A673 (cell line): ENCODE results near the gene NAE1. TPM values are rescaled to one million over a fixed set of nuclear protein-coding genes. Genes with fewer than 3 reads are reported as not detected.

Source experiments
- BruUV-seq: library from RNA; stranded (reverse); fragments of 400-500 nt; replicated peaks from 2 replicates; lab custom pipeline; 2021; lab: Mats Ljungman, UMichigan
- CTCF ChIA-PET: fragments of 300-600 bp; sonication (Branson Sonifier 250); formaldehyde crosslinking; loops from one replicate; lab custom pipeline; 2022; ENCODE audit warnings: antibody characterized with exemption; lab: Charles Lee
- POLR2A ChIA-PET: fragments of 300-600 bp; sonication (Branson Sonifier 250); formaldehyde crosslinking; loops from one replicate; lab custom pipeline; 2022; ENCODE audit warnings: antibody characterized with exemption; ENCODE audit not compliant: low non-redundant PET; lab: Charles Lee
- DNase-seq: peaks from one replicate; pipeline ENCODE4 v3.0.0-alpha.2; 2015; ENCODE audit warnings: low spot score
- H3K27ac ChIP-seq: fragments of 200-600 bp; sonication (generic); 2 replicates; pipeline ENCODE4 v1.5.1; 2016; ENCODE audit warnings: mixed run types, low read depth, mild to moderate bottlenecking, mixed read lengths, antibody characterized with exemption, low read length; ENCODE audit not compliant: poor library complexity, severe bottlenecking
- H3K27me3 ChIP-seq: fragments of 200-600 bp; sonication (generic); replicated peaks from 2 replicates; pipeline ENCODE4 v1.6.1; 2017; ENCODE audit warnings: mixed run types, low read depth, mild to moderate bottlenecking, mixed read lengths, antibody characterized with exemption, low read length; ENCODE audit not compliant: insufficient read depth, poor library complexity
- H3K36me3 ChIP-seq: fragments of 200-600 bp; sonication (generic); 2 replicates; pipeline ENCODE4 v1.6.1; 2016; ENCODE audit warnings: mixed run types, mild to moderate bottlenecking, mixed read lengths, antibody characterized with exemption, low read length; ENCODE audit not compliant: insufficient read depth, poor library complexity, severe bottlenecking
- H3K4me1 ChIP-seq: fragments of 200-600 bp; sonication (generic); 2 replicates; pipeline ENCODE4 v1.6.1; 2017; ENCODE audit warnings: mixed run types, mild to moderate bottlenecking, mixed read lengths, antibody characterized with exemption, low read length; ENCODE audit not compliant: insufficient read depth, poor library complexity, severe bottlenecking
- H3K4me3 ChIP-seq: fragments of 200-600 bp; sonication (generic); 2 replicates; pipeline ENCODE4 v1.5.1; 2016; ENCODE audit warnings: low read depth, mixed run types, mild to moderate bottlenecking, mixed read lengths, low read length; ENCODE audit not compliant: poor library complexity, severe bottlenecking
- H3K9me3 ChIP-seq: fragments of 200-600 bp; sonication (generic); 2 replicates; pipeline ENCODE4 v1.6.1; 2016; ENCODE audit warnings: mixed run types, low read depth, mild to moderate bottlenecking, mixed read lengths, antibody characterized with exemption, low read length; ENCODE audit not compliant: poor library complexity, severe bottlenecking
- CTCF ChIP-seq: fragments of 300-800, 200-600 bp; sonication (generic); conservative IDR thresholded peaks from 2 replicates; pipeline ENCODE4 v1.5.1; 2017; ENCODE audit warnings: low read depth, mild to moderate bottlenecking, antibody characterized with exemption, low read length, moderate library complexity, mixed read lengths
- EZH2 ChIP-seq: fragments of 200-600 bp; sonication (generic); IDR thresholded peaks from 2 replicates; pipeline ENCODE4 v1.6.1; 2017; ENCODE audit warnings: borderline replicate concordance, low read depth, mild to moderate bottlenecking, mixed read lengths, antibody characterized with exemption, low read length; ENCODE audit not compliant: poor library complexity, severe bottlenecking
- intact Hi-C: fragments of 100-400 bp; cut with micrococcal nuclease; formaldehyde crosslinking; loops from one replicate; pipeline ENCODE4 v1.10.0; 2022; ENCODE audit not compliant: unreplicated experiment
- total RNA-seq: library from RNA; stranded (reverse); gene quantifications from 2 replicates; pipeline ENCODE4 v1.2.3, GENCODE V29; 2021

The NAE1 gene
- total RNA-seq, 1 experiment from 2014 or later, result 172 TPM

- BruUV-seq, result no TSS peak
- DNase-seq, result peak; percentile 42
- intact Hi-C loops, result no loop called here
These were observed 28.1 kb upstream of the NAE1 start for GRCh38 chr16:66858740-66859396.

GRCh38 chr16:66857437-66857836, 26.7 kb upstream of the NAE1 start:
- POLR2A ChIA-PET, result no interaction called here
- Histone ChIP-seq H3K4me3 (no peak overlapping the region), H3K9me3 (no peaks in the 10 kb centered on the region), H3K27ac (no peak overlapping the region), H3K36me3 (no peaks in the 10 kb centered on the region), H3K4me1 (peaks cover 25% of the 10 kb centered on the region), H3K27me3 (no peaks in the 10 kb centered on the region)
- no TSS peak for BruUV-seq
- DNase-seq, result no peak
- CTCF ChIA-PET, result no interaction called here
- intact Hi-C loops, result no loop called here
- no peak for TF ChIP-seq EZH2
- TF ChIP-seq CTCF, result no peak

More at GRCh38 chr16:66858740-66859396, 28.1 kb upstream of the NAE1 start:
- CTCF ChIA-PET, result interaction anchor here (0.8 kb wide), 1 partner anchor 9 kb away, joined by 3 read pairs; no protein-coding TSS in a partner anchor
- POLR2A ChIA-PET, result no interaction called here
- no peaks in the 10 kb centered on the region for H3K9me3 ChIP-seq
- H3K4me3 ChIP-seq, result no peak overlapping the region
- TF ChIP-seq EZH2 (no peak), CTCF (no peak)
- no peaks in the 10 kb centered on the region for H3K27me3 ChIP-seq
- no peaks in the 10 kb centered on the region for H3K36me3 ChIP-seq
- H3K27ac ChIP-seq, result no peak overlapping the region
- peaks cover 25% of the 10 kb centered on the region for H3K4me1 ChIP-seq

DNA sequence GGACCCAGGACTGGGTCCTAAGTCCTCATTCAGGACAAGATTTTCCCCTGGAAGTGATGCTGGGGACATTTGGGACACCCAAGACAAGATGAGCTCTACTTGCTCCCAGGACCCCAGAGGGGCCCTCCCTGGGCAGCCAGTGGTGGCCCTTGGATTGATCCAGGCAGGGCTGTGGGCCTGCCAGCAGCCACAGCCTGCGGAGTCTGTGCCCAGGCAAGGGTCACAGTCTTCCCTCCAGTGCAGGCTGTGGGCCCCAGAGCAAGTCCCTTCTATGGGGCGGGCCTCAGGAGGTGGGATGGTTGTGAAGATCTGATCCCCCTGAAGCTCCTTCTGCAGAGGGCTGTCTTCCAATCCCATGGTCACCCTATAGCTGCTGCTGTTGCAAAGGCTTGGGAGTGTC, 26.0 kb upstream of the NAE1 start:
- ChIA-PET CTCF (interaction anchor here (0.6 kb wide), 1 partner anchor 13 kb away, joined by 5 read pairs; no protein-coding TSS in a partner anchor), POLR2A (no interaction called here)
- no peak for TF ChIP-seq CTCF
- no peak for TF ChIP-seq EZH2
- intact Hi-C loops, result no loop called here
- Histone ChIP-seq H3K9me3 (no peaks in the 10 kb centered on the region), H3K27me3 (no peaks in the 10 kb centered on the region), H3K36me3 (no peaks in the 10 kb centered on the region), H3K4me1 (peaks cover 25% of the 10 kb centered on the region), H3K4me3 (no peak overlapping the region), H3K27ac (no peak overlapping the region)
- no TSS peak for BruUV-seq
- DNase-seq, result no peak
